ENCODE measurements around the gene C17orf107. TPM values are rescaled to one million over a fixed set of nuclear protein-coding genes. Genes with fewer than 3 reads are reported as not detected.

The C17orf107 gene
- total RNA-seq (2022) = 0.86 and 1.0 TPM in 2 replicates
- Bru-seq, nascent RNA = percentile 37 among the genes with signal in this experiment
- BruChase-seq, experiment 1, labeled RNA remaining after a 2-hour chase = percentile 36 among the genes with signal in this experiment
- BruChase-seq, experiment 2, labeled RNA remaining after a 6-hour chase = percentile 40 among the genes with signal in this experiment
- long read RNA-seq = 0 reads

GRCh38 chr17:4899341-4900230 lies at the start of gene C17orf107:
C17orf107 (plus strand) TSS chr17:4899536; CDS start chr17:4899763, 227 bp downstream.
- H3K36me3 Mint-ChIP-seq (ENCODE audit: insufficient read depth, unreplicated experiment) = peaks cover 20% of the 10 kb centered on the region

GRCh38 chr17:4850246-4850645 lies 49.1 kb upstream of the C17orf107 start:
- Mint-ChIP-seq H3K9me3 (ENCODE audit: unreplicated experiment) (no peaks in the 10 kb centered on the region), H3K4me3 (ENCODE audit: unreplicated experiment) (no peak overlapping the region), H3K27ac (ENCODE audit: unreplicated experiment) (peak overlapping the region; percentile 33), H3K27me3 (ENCODE audit: insufficient read depth, unreplicated experiment) (no peaks in the 10 kb centered on the region), H3K36me3 (ENCODE audit: insufficient read depth, unreplicated experiment) (peaks cover 15% of the 10 kb centered on the region), H3K4me1 (ENCODE audit: low read depth, unreplicated experiment) (peaks cover 28% of the 10 kb centered on the region)
- ChIA-PET CTCF (no interaction called here), POLR2A (no interaction called here)
- no peak for DNase-seq
- TF ChIP-seq CTCF (IDR thresholded peaks at IDR 0.05; ENCODE audit: insufficient read depth in 1 of 2, low read depth in 1 of 2, low read length in 1 of 2, severe bottlenecking in 1 of 2, unreplicated experiment in 1 of 2) = no peak
- Histone ChIP-seq H3K36me3 (ENCODE audit: control insufficient read depth, insufficient read depth, low read length) (no peaks in the 10 kb centered on the region), H3K9me3 (no peaks in the 10 kb centered on the region), H3K4me3 (ENCODE audit: low read depth, low read length) (no peak overlapping the region), H3K4me1 (peaks cover 22% of the 10 kb centered on the region), H3K27me3 (replicated peaks; ENCODE audit: control insufficient read depth, insufficient read depth, low read length) (no peaks in the 10 kb centered on the region)
- no TSS peak for BruUV-seq (replicated peaks)
- intact Hi-C loops (cut with micrococcal nuclease; ENCODE audit: unreplicated experiment) = no loop called here

More at GRCh38 chr17:4899341-4900230, at the start of gene C17orf107:
- H3K27me3 Mint-ChIP-seq (ENCODE audit: insufficient read depth, unreplicated experiment) = no peaks in the 10 kb centered on the region
- intact Hi-C loops (cut with micrococcal nuclease; ENCODE audit: unreplicated experiment) = no loop called here
- Histone ChIP-seq H3K36me3 (ENCODE audit: control insufficient read depth, insufficient read depth, low read length) (no peaks in the 10 kb centered on the region), H3K27me3 (replicated peaks; ENCODE audit: control insufficient read depth, insufficient read depth, low read length) (no peaks in the 10 kb centered on the region), H3K4me3 (ENCODE audit: low read depth, low read length) (no peak within 1 kb of the TSS), H3K4me1 (peaks cover 3% of the 10 kb centered on the region; the same call in 1 of the 2 replicates), H3K9me3 (no peaks in the 10 kb centered on the region)
- no peaks in the 10 kb centered on the region for H3K9me3 Mint-ChIP-seq (ENCODE audit: unreplicated experiment)
- no peak within 1 kb of the TSS for H3K4me3 Mint-ChIP-seq (ENCODE audit: unreplicated experiment)
- TF ChIP-seq CTCF (IDR thresholded peaks at IDR 0.05; ENCODE audit: insufficient read depth in 1 of 2, low read depth in 1 of 2, low read length in 1 of 2, severe bottlenecking in 1 of 2, unreplicated experiment in 1 of 2) = no peak
- CTCF ChIA-PET = interaction anchor here (0.6 kb wide), 1 partner anchor 28 kb away, joined by 3 read pairs; no protein-coding TSS in a partner anchor
- peaks cover 10% of the 10 kb centered on the region for H3K4me1 Mint-ChIP-seq (ENCODE audit: low read depth, unreplicated experiment)
- no TSS peak for BruUV-seq (replicated peaks)
- H3K27ac Mint-ChIP-seq (ENCODE audit: unreplicated experiment) = no peak within 1 kb of the TSS
- DNase-seq = no peak
- POLR2A ChIA-PET = no interaction called here

- H3K27me3 Mint-ChIP-seq (ENCODE audit: insufficient read depth, unreplicated experiment) = no peaks in the 10 kb centered on the region
- H3K4me1 Mint-ChIP-seq (ENCODE audit: low read depth, unreplicated experiment) = peaks cover 28% of the 10 kb centered on the region
- intact Hi-C loops (cut with micrococcal nuclease; ENCODE audit: unreplicated experiment) = no loop called here
- H3K27ac Mint-ChIP-seq (ENCODE audit: unreplicated experiment) = peak overlapping the region; percentile 33
- H3K4me3 Mint-ChIP-seq (ENCODE audit: unreplicated experiment) = no peak overlapping the region
- Histone ChIP-seq H3K4me3 (ENCODE audit: low read depth, low read length) (no peak overlapping the region), H3K9me3 (no peaks in the 10 kb centered on the region), H3K4me1 (peaks cover 22% of the 10 kb centered on the region), H3K36me3 (ENCODE audit: control insufficient read depth, insufficient read depth, low read length) (no peaks in the 10 kb centered on the region), H3K27me3 (replicated peaks; ENCODE audit: control insufficient read depth, insufficient read depth, low read length) (no peaks in the 10 kb centered on the region)
- no peaks in the 10 kb centered on the region for H3K9me3 Mint-ChIP-seq (ENCODE audit: unreplicated experiment)
- no peak for DNase-seq
- no TSS peak for BruUV-seq (replicated peaks)
- POLR2A ChIA-PET = no interaction called here
- CTCF ChIA-PET = no interaction called here
- TF ChIP-seq CTCF (IDR thresholded peaks at IDR 0.05; ENCODE audit: insufficient read depth in 1 of 2, low read depth in 1 of 2, low read length in 1 of 2, severe bottlenecking in 1 of 2, unreplicated experiment in 1 of 2) = no peak
- peaks cover 13% of the 10 kb centered on the region for H3K36me3 Mint-ChIP-seq (ENCODE audit: insufficient read depth, unreplicated experiment)
Observed at GRCh38 chr17:4851084-4851483, 48.3 kb upstream of the C17orf107 start.
